HUES64 (cell line): ENCODE results near the gene DLGAP3.
A peak's percentile ranks its signal among the peaks of the same experiment; 100 is the strongest.

Source experiments
- H3K27ac ChIP-seq: 2 replicates; pipeline ENCODE4 v1.7.0; 2013; ENCODE audit warnings: low read depth, low read length, inconsistent platforms
- H3K27me3 ChIP-seq: 2 replicates; pipeline ENCODE4 v1.6.1; 2013; ENCODE audit warnings: mild to moderate bottlenecking, low read length; ENCODE audit not compliant: insufficient read depth
- H3K36me3 ChIP-seq: 2 replicates; pipeline ENCODE4 v1.6.1; 2013; ENCODE audit warnings: mild to moderate bottlenecking, low read length; ENCODE audit not compliant: insufficient read depth
- H3K4me1 ChIP-seq: 2 replicates; pipeline ENCODE4 v1.6.1; 2013; ENCODE audit warnings: mild to moderate bottlenecking, low read length, moderate library complexity; ENCODE audit not compliant: insufficient read depth
- H3K4me3 ChIP-seq: 2 replicates; pipeline ENCODE4 v1.5.1; 2013; ENCODE audit warnings: mild to moderate bottlenecking, low read length, moderate library complexity
- H3K9ac ChIP-seq: 2 replicates; pipeline ENCODE4 v1.6.1; 2013; ENCODE audit warnings: mild to moderate bottlenecking, low read depth, low read length
- H3K9me3 ChIP-seq: 2 replicates; pipeline ENCODE4 v1.6.1; 2013; ENCODE audit warnings: low read depth, low read length; ENCODE audit not compliant: insufficient read depth
- WGBS: fragments of 150-250, 120-280 bp; methylation state at CpG from one replicate; pipeline ENCODE4 v1.1.7; 2013; ENCODE audit warnings: missing lambda C conversion rate; 5-methylcytosine and 5-hydroxymethylcytosine counted together

Gene DLGAP3

DNA sequence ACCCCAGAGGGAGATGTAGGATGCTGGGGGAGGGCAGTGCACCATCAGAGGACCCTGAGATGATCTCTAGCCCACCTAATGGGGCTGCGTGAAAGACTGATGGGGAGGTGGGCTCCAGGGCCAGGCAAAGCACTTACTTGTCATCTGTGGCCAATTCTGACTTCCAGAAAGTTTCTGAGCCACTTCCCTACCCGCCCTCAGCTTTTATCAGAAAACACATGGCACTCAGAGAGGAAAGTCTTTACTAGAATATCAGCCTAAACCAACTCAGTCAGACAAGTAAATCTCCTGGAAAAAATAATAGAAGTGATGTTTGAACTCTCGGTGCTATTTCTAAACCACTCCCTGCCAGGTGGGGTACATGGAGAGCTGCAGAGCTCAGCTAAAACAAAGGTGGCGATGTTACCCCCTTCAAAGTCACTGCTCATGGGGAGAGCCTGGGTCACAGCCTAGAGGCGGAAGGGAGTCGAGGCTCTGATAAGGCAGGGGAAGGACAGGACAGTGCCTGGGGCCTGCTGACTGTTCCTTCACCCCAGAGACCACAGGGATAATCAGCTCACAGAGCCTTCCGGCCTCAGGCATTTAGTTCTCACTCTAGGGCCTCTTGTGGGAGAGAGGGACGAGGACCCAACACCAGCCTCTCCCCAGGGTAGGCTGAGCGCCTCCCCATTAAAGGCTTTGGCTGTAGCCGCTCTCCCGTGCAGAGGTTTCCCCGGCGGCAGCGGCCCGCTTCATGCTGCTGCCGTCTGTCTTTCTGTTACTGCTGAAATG lies 84.1 kb downstream of the DLGAP3 start:
- H3K4me3 ChIP-seq = no peak overlapping the region
- H3K27ac ChIP-seq = no peak overlapping the region
- peaks cover 32% of the 10 kb centered on the region for H3K4me1 ChIP-seq
- H3K27me3 ChIP-seq = no peaks in the 10 kb centered on the region
- WGBS = 81% methylated on average over 16 of the region's 16 CpGs
- H3K9me3 ChIP-seq = no peaks in the 10 kb centered on the region
- H3K9ac ChIP-seq = no peak overlapping the region
- H3K36me3 ChIP-seq = no peaks in the 10 kb centered on the region

DNA sequence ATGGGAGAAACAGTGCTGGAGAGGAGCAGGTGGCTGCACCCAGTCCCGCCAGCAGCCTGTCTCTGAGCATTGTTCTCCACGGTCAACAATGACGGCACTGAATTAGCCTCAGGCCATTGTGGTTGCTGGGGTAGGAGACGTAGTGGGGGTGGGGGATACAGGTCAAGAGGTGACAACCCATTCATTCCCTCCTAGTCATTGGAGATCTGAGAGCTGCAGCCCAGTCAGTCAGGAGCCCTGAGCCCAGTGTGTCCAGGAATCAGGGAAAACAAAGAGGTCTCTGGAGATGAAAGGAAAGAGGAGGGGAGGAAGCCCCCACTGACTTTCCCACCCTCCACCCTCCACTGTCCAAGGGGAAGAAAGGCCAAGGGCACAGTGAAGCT lies 85.2 kb downstream of the DLGAP3 start:
- Histone ChIP-seq H3K4me1 (peaks cover 32% of the 10 kb centered on the region), H3K27ac (peak overlapping the region; percentile 15; the same call in 1 of the 2 replicates), H3K9ac (no peak overlapping the region), H3K27me3 (no peaks in the 10 kb centered on the region), H3K4me3 (no peak overlapping the region), H3K36me3 (no peaks in the 10 kb centered on the region), H3K9me3 (no peaks in the 10 kb centered on the region)
- 16% methylated on average over 4 of the region's 4 CpGs for WGBS

DNA sequence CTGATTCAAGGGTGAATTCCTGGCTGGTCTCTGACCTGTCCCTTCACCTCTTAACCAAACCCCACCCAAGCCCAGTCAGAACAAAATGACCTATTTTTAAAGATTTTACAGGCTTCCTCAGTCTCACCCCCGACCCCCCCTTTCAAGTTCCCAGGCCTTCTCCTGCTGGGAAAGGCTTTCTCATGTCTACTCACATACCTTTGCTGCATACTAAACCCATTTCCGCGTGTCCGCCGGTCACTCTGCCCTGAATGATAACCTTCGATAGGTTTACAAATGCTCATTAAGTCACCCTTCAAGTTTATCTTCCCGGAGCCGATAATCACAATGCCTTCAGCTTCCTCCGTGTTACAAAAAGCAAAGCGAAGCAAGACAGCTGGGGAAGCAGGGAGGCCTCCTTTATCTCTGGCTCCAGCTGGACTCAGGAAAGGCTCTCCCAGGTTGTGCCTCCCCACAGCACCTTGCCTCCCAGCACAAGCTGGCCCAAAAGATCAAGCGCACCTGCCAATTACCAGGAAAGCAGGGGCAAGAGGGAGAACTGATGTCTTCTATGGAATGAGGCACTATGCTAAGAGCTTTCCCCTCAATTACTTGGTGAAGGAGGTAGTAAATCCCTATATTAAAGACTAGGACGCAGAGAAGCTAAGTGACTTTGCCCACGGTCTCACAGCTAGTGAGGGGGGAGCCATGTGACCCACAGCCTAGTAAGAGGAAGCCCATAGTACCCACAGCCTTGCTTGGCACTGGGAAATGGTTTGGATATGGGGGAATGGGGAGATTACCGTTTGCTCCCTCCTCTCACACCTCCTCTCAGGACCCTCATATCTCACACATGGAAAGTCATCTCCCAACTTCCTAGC lies 85.8 kb downstream of the DLGAP3 start:
- Histone ChIP-seq H3K9me3 (no peaks in the 10 kb centered on the region), H3K9ac (no peak overlapping the region), H3K27me3 (no peaks in the 10 kb centered on the region), H3K4me1 (peaks cover 29% of the 10 kb centered on the region), H3K36me3 (no peaks in the 10 kb centered on the region), H3K27ac (peak overlapping the region; percentile 83; the same call in 1 of the 2 replicates), H3K4me3 (no peak overlapping the region)
- WGBS = 44% methylated on average over 13 of the region's 14 CpGs

DNA sequence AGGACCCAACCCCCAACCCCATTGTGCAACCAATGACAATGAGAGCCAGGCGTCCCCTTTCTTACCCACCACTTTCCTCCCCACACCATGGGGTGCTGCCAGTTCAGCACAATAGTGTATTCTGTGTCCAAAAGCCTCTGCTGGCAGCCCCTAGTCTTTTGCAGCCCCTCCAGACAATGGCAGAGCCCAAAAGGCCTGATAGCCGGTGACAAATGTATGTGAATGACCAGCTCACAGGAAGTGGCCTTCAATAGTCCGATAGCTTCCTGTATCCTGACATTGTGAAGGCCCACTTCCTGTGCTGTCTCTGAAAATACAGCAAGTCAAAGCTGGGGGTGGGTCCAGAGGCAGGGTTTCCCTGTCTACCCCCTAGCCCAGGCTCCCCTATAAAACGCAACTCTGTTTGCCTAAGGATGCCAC lies 86.5 kb downstream of the DLGAP3 start:
- H3K9ac ChIP-seq = no peak overlapping the region
- H3K36me3 ChIP-seq = no peaks in the 10 kb centered on the region
- WGBS = 68% methylated on average over 4 of the region's 4 CpGs
- H3K4me3 ChIP-seq = no peak overlapping the region
- H3K4me1 ChIP-seq = peaks cover 29% of the 10 kb centered on the region
- H3K9me3 ChIP-seq = no peaks in the 10 kb centered on the region
- no peaks in the 10 kb centered on the region for H3K27me3 ChIP-seq
- peak overlapping the region; percentile 83; the same call in 1 of the 2 replicates for H3K27ac ChIP-seq

DNA sequence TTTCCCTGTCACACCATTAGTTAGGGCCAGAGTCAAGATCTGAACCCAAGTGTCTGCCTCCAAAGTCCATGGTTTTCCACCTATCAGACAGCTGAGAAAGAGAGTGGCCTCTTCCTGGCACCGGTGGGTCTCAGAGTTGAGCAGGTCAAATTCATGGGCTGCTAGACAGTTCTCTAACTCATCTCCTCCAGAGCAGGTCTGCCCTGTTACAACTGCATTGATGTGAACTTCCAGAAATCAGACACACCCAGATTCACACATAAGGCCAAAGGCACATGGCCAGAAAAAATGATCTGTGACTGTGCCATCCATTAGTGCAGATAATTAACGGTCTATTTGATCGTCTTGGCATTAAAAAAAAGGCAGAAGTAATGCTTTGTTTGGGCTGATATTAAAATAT lies 87.4 kb downstream of the DLGAP3 start:
- 99% methylated on average over 2 of the region's 3 CpGs for WGBS
- Histone ChIP-seq H3K27ac (no peak overlapping the region; the same call in 1 of the 2 replicates), H3K36me3 (no peaks in the 10 kb centered on the region)

DNA sequence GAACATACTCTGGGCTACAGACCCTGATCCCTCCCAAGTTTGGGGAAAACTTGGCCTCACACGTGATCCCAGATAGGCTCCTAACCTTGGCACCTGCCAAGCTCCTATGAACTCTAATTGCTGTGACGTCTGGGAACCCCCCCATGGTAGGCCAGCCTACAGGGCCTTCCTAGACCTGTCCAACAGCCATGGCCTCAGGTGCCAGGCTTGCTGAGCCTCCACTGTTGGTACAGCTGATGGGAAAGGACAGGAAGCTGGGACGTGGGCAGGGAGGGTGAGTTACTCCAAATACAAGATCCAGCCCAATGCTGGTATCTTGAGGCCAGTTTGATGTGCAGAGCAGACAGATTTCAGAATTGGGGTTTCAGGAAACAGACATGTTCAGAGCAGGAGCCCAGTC lies 89.0 kb downstream of the DLGAP3 start:
- no peak overlapping the region for H3K9ac ChIP-seq
- no peak overlapping the region for H3K4me3 ChIP-seq
- H3K9me3 ChIP-seq = no peaks in the 10 kb centered on the region
- H3K27me3 ChIP-seq = no peaks in the 10 kb centered on the region
- peaks cover 25% of the 10 kb centered on the region for H3K4me1 ChIP-seq
- no peak overlapping the region for H3K27ac ChIP-seq
- no peaks in the 10 kb centered on the region for H3K36me3 ChIP-seq
- WGBS = 88% methylated on average over 3 of the region's 3 CpGs

More for the DNA sequence above, 87.4 kb downstream of the DLGAP3 start:
- Histone ChIP-seq H3K9ac (no peak overlapping the region), H3K9me3 (no peaks in the 10 kb centered on the region), H3K4me3 (no peak overlapping the region), H3K27me3 (no peaks in the 10 kb centered on the region), H3K4me1 (peaks cover 29% of the 10 kb centered on the region)

DNA sequence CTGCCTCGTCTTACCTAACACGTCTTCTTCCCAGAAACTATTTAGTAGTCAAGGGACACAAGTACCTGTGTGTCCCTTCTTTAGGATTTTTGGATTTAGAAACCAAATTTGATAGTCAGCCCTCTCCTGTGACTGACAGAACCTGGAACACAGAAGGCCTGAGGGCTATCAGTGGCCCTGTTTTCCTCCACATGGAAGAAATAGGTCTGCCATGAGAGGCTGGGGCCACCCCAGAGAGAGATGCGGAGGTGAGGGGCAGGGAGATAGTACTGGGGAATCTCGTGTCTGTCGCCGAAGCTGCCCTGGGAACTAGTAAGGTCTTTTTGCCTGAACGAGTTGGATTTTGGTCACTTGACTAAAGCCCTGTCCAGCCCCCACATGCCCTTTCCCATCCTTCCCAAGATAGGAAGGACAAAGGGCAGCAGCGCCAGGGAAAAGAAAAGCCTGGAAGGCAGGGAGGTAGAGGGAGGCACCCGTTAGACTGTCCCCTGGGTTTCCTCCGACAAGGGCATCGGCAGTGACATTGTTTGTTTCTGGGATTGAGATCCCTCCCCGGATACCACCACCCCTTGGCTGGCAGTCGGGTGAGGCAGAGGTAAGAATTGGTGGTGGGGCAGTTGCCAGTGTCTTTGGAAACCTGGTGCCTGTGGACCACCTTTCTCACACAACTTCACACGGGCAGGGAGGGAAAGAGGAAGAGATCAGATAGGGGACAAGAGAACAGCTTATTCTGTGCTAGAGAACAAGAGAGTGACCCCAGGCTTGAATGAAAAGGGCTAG lies 89.7 kb downstream of the DLGAP3 start:
- no peaks in the 10 kb centered on the region for H3K9me3 ChIP-seq
- 87% methylated on average over 14 of the region's 14 CpGs for WGBS

DNA sequence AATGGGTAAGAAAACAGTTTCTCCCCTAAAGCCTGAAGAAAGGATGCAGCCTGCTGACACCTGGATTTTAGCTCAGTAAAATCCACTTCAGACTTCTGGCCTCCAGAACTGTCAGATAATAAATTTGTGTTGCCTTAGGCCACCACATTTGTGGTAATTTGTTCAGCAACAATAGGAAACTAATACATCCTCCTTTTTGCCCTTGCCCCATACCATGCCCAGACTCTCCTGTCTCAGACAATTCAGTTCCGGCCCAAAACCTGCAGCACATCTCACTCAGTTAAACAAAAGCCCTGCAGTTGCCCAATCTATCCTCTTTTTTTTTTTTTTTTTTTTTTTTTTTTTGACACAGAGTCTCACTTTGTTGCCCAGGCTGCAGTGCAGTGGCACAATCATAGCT lies 95.7 kb downstream of the DLGAP3 start:
- H3K9me3 ChIP-seq = no peaks in the 10 kb centered on the region
- H3K4me1 ChIP-seq = no peaks in the 10 kb centered on the region
- H3K27ac ChIP-seq = no peak overlapping the region
- no peak overlapping the region for H3K9ac ChIP-seq
- H3K4me3 ChIP-seq = no peak overlapping the region
- no peaks in the 10 kb centered on the region for H3K36me3 ChIP-seq
- no peaks in the 10 kb centered on the region for H3K27me3 ChIP-seq
- WGBS = 97% methylated on average over 1 of the region's 1 CpG

More for the DNA sequence above, 89.7 kb downstream of the DLGAP3 start:
- Histone ChIP-seq H3K27me3 (no peaks in the 10 kb centered on the region), H3K9ac (no peak overlapping the region), H3K4me3 (no peak overlapping the region), H3K36me3 (no peaks in the 10 kb centered on the region), H3K4me1 (peaks cover 19% of the 10 kb centered on the region), H3K27ac (no peak overlapping the region)

DNA sequence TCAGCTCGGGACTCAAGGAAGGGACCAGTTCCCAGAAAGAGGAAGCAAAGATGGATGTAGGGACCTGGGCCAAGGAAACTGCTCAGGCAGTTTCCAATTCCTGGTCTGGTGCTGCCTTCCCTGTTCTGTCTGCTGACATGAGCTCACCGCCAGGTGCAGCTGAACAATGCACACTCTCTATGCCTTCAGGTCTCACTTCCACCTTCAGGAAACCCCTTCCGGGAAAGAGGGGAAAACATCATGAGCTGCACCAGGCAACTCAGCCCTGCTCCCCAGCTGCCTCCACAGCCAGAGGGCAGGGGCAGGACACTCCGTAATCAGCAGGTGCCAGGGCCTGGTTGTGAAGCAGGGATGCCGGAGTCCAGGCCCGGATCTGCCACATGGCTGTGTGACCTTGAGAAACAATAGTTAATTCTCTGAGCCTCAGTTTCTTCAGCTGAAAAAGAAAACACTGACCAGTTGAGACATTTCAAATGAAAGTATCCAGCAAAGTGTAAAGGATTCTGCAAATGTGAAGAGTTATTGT lies 97.7 kb downstream of the DLGAP3 start:
- Histone ChIP-seq H3K27me3 (0 out of 2 replicates have a peak, but pooled peaks cover 2% of the 10 kb centered on the region), H3K27ac (no peak overlapping the region), H3K9me3 (no peaks in the 10 kb centered on the region), H3K9ac (no peak overlapping the region), H3K4me3 (no peak overlapping the region), H3K36me3 (no peaks in the 10 kb centered on the region), H3K4me1 (no peaks in the 10 kb centered on the region)
- WGBS = 91% methylated on average over 6 of the region's 6 CpGs

DNA sequence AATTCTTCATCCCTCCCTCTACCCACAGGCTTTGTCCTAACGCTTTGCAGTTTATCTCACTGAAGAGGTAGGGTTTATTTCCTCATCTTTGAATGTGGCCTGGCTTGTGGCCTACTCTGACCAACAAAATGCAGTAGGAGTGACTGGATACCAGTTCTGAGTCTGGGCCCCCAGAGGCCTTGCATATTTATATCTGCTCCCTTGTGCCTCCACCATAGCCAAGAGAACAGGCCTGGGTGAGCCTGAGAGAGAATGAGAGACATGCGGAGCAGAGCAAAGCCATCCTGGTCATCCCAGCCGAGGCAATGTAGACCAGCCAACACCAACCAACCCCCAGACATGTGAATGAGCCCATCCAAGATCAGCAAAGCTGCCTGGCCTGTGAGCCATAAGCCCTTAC lies 100.2 kb downstream of the DLGAP3 start:
- no peak overlapping the region for H3K9ac ChIP-seq
- H3K4me1 ChIP-seq = no peaks in the 10 kb centered on the region
- H3K4me3 ChIP-seq = no peak overlapping the region
- no peak overlapping the region for H3K27ac ChIP-seq
- H3K36me3 ChIP-seq = no peaks in the 10 kb centered on the region
- H3K9me3 ChIP-seq = no peaks in the 10 kb centered on the region
- WGBS = 97% methylated on average over 3 of the region's 3 CpGs
- 0 out of 2 replicates have a peak, but pooled peaks cover 2% of the 10 kb centered on the region for H3K27me3 ChIP-seq
